Measurements from ENCODE around the gene PPP1R3D. TPM values are rescaled to one million over a fixed set of nuclear protein-coding genes. Genes with fewer than 3 reads are reported as not detected.

The PPP1R3D gene
- polyA plus RNA-seq, 3 donors, result 2.0 to 3.9 (median 3.5) TPM

- DNase-seq, result no peak
- Histone ChIP-seq H3K79me2 (ENCODE audit: insufficient read depth, low read length) (peaks cover 84% of the 10 kb centered on the region), H4K20me1 (ENCODE audit: insufficient read depth, low read length) (peaks cover 37% of the 10 kb centered on the region), H3K27me3 (ENCODE audit: control insufficient read depth in 2 of 2, insufficient read depth in 2 of 2, low read length in 2 of 2) (no peaks in the 10 kb centered on the region), H3K27ac (ENCODE audit: low read depth in 1 of 2, low read length in 2 of 2) (peak overlapping the region; percentile 97 to 98), H3K9ac (ENCODE audit: insufficient read depth, low read length, poor library complexity, severe bottlenecking) (peak overlapping the region; percentile 87), H3K4me3 (replicated peaks in 1 of 3; ENCODE audit: low read depth in 2 of 3, low read length in 3 of 3) (peak overlapping the region; percentile 79 to 99 (median 95)), H2AFZ (ENCODE audit: insufficient read depth, low read depth, low read length, poor library complexity, severe bottlenecking) (peak overlapping the region; percentile 97), H3K36me3 (replicated peaks in 1 of 2; ENCODE audit: control insufficient read depth in 1 of 2, insufficient read depth in 2 of 2, low read length in 2 of 2) (peaks cover 31 to 44% of the 10 kb centered on the region in 2 donors), H3K9me3 (replicated peaks in 1 of 2; ENCODE audit: control insufficient read depth in 1 of 2, insufficient read depth in 1 of 2, low read length in 2 of 2) (no peaks in the 10 kb centered on the region), H3K4me2 (replicated peaks; ENCODE audit: extremely low read depth, low read length, poor library complexity, severe bottlenecking) (peak overlapping the region; percentile 85), H3K4me1 (ENCODE audit: control insufficient read depth in 1 of 2, insufficient read depth in 2 of 2, low read length in 2 of 2) (peaks cover 52 to 59% of the 10 kb centered on the region in 2 donors)
- H3K4me1 Mint-ChIP-seq, result peaks cover 62% of the 10 kb centered on the region
- intact Hi-C loops (cut with micrococcal nuclease), result loop anchor here (10.0 kb wide), 3 partner anchors 114 to 1184 kb away; no protein-coding TSS in a partner anchor
- 0% methylated on average over 3 of the region's 4 CpGs for WGBS (ENCODE audit: insufficient coverage)
- H3K27ac Mint-ChIP-seq, result peak overlapping the region; percentile 97 to 100 (median 98)
- no peaks in the 10 kb centered on the region for H3K27me3 Mint-ChIP-seq (ENCODE audit: low read depth in 3 of 3)
- no peak for TF ChIP-seq CTCF (IDR thresholded peaks at IDR 0.05)
- peaks cover 0 to 2% (median 0%) of the 10 kb centered on the region in 7 donors for H3K9me3 Mint-ChIP-seq
- peak overlapping the region; percentile 95 to 97 for H3K4me3 Mint-ChIP-seq
- peaks cover 31 to 34% of the 10 kb centered on the region in 2 donors for H3K36me3 Mint-ChIP-seq
Observed at GRCh38 chr20:59940956-59941294, 820 bp upstream of the PPP1R3D start.

- H3K9me3 ChIP-seq (replicated peaks in 1 of 2; ENCODE audit: control insufficient read depth in 1 of 2, insufficient read depth in 1 of 2, low read length in 2 of 2), result no peaks in the 10 kb centered on the region
- H3K9ac ChIP-seq (ENCODE audit: insufficient read depth, low read length, poor library complexity, severe bottlenecking), result peak overlapping the region; percentile 87
- H3K36me3 Mint-ChIP-seq, result peaks cover 31 to 32% of the 10 kb centered on the region in 2 donors
- H3K4me1 Mint-ChIP-seq, result peaks cover 62% of the 10 kb centered on the region
- peak overlapping the region; percentile 79 to 99 (median 95) for H3K4me3 ChIP-seq (replicated peaks in 1 of 3; ENCODE audit: low read depth in 2 of 3, low read length in 3 of 3)
- TF ChIP-seq CTCF (IDR thresholded peaks at IDR 0.05), result no peak
- no peaks in the 10 kb centered on the region for H3K27me3 ChIP-seq (ENCODE audit: control insufficient read depth in 2 of 2, insufficient read depth in 2 of 2, low read length in 2 of 2)
- peaks cover 94% of the 10 kb centered on the region for H3K79me2 ChIP-seq (ENCODE audit: insufficient read depth, low read length)
- H3K4me3 Mint-ChIP-seq, result peak overlapping the region; percentile 93 to 95
- H3K4me1 ChIP-seq (ENCODE audit: control insufficient read depth in 1 of 2, insufficient read depth in 2 of 2, low read length in 2 of 2), result peaks cover 52 to 63% of the 10 kb centered on the region in 2 donors
- intact Hi-C loops (cut with micrococcal nuclease), result loop anchor here (10.0 kb wide), 3 partner anchors 115 to 1185 kb away; no protein-coding TSS in a partner anchor
- WGBS (ENCODE audit: insufficient coverage), result under 1% methylated on average over 20 of the region's 24 CpGs
- H3K27ac ChIP-seq (ENCODE audit: low read depth in 1 of 2, low read length in 2 of 2), result peak overlapping the region; percentile 91 to 97
- DNase-seq, result peak in 1 of 3 donors; percentile 32
- H4K20me1 ChIP-seq (ENCODE audit: insufficient read depth, low read length), result peaks cover 46% of the 10 kb centered on the region
- peak overlapping the region; percentile 89 to 98 (median 92) for H3K27ac Mint-ChIP-seq
- peak overlapping the region; percentile 85 for H3K4me2 ChIP-seq (replicated peaks; ENCODE audit: extremely low read depth, low read length, poor library complexity, severe bottlenecking)
- H3K36me3 ChIP-seq (replicated peaks in 1 of 2; ENCODE audit: control insufficient read depth in 1 of 2, insufficient read depth in 2 of 2, low read length in 2 of 2), result peaks cover 26 to 40% of the 10 kb centered on the region in 2 donors
- H2AFZ ChIP-seq (ENCODE audit: insufficient read depth, low read depth, low read length, poor library complexity, severe bottlenecking), result peak overlapping the region; percentile 97
- no peaks in the 10 kb centered on the region for H3K27me3 Mint-ChIP-seq (ENCODE audit: low read depth in 3 of 3)
- H3K9me3 Mint-ChIP-seq, result peaks cover 0 to 2% (median 0%) of the 10 kb centered on the region in 7 donors
Observed at GRCh38 chr20:59939879-59940128, 301 bp downstream of the PPP1R3D start.

Measured in CD14-positive monocyte (primary cell).